Measurements from ENCODE around the gene FGF4.

The FGF4 gene

DNA sequence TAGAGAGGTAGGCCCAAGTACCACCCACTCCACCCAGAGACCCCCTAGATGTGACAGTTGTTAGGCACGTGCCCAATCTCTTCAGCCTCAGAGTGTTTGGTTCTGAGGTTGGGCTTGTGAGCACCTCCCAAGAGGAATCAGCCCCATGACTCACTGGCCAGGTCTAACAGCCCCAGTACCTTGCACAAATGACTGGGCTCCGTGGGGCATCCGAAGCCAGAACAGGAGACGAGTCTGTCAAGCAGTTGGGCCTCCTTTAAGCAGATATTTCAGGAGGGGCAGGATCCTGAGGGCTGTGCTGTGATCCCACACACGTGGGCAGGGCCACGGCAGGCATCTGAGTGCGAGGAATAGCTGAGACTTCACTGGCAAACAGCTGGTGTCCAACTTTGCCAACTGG is 42.2 kb downstream of the FGF4 start:
- ATAC-seq (replicated peaks), result no peak
- H3K27ac Mint-ChIP-seq, result no peak overlapping the region

DNA sequence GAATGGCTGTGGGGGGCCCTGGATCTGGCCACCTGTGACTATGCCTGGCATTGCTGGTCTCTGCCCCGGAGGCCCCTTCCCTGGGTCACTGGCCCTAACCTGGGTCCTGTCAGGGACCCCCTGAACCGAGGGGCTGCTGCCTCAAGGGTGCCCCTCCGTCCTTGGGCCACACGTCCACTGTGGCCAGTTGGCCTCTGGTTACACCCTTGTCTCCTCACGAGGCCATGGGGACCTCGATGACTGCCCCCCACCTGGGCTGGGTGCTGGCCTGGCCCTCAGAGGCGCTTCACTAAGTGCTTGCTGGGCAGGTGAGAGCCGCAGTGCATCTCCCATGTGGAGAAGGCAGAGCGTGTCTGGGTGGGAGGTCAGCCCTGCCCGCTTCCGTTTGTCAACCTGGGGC is 44.0 kb downstream of the FGF4 start:
- ATAC-seq (replicated peaks) (no peak), DNase-seq (no peak)
- Mint-ChIP-seq H3K9me3 (peaks cover 2 to 16% of the 10 kb centered on the region in 2 donors), H3K27me3 (peaks cover 71% of the 10 kb centered on the region in 2 donors), H3K36me3 (peaks cover 3 to 4% of the 10 kb centered on the region in 2 donors), H3K4me3 (no peak overlapping the region), H3K27ac (no peak overlapping the region), H3K4me1 (no peaks in the 10 kb centered on the region)

More for the DNA sequence above, 42.2 kb downstream of the FGF4 start:
- Mint-ChIP-seq H3K36me3 (peaks cover 3 to 4% of the 10 kb centered on the region in 2 donors), H3K4me1 (no peaks in the 10 kb centered on the region), H3K27me3 (peaks cover 59 to 60% of the 10 kb centered on the region in 2 donors), H3K9me3 (peaks cover 4 to 16% of the 10 kb centered on the region in 2 donors), H3K4me3 (no peak overlapping the region)
- DNase-seq, result no peak

DNA sequence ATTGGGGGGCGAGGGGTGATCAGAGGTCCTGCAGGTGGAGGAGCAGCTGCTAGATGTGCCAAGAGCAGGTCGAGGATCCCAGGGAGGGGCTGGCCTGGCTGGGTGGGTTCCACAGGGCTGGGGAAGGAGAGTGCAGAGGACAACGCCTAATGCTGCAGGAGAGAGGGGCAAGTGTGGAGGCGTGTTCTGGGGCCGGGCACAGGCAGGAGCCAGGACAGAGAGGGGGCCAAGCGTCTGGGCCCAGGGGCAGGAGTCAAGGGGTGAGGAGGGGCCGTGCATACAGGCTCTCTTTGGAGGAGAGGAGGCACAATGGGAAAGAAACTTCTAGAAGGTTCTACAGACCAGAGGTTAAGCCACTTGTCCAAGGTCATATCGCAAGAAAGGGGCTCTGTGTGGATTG is 44.6 kb downstream of the FGF4 start:
- ATAC-seq (replicated peaks), result no peak
- Mint-ChIP-seq H3K4me1 (no peaks in the 10 kb centered on the region), H3K4me3 (no peak overlapping the region), H3K36me3 (peaks cover 3 to 4% of the 10 kb centered on the region in 2 donors), H3K27ac (no peak overlapping the region), H3K27me3 (peaks cover 73 to 75% of the 10 kb centered on the region in 2 donors), H3K9me3 (peaks cover 2 to 16% of the 10 kb centered on the region in 2 donors)
- DNase-seq, result no peak

DNA sequence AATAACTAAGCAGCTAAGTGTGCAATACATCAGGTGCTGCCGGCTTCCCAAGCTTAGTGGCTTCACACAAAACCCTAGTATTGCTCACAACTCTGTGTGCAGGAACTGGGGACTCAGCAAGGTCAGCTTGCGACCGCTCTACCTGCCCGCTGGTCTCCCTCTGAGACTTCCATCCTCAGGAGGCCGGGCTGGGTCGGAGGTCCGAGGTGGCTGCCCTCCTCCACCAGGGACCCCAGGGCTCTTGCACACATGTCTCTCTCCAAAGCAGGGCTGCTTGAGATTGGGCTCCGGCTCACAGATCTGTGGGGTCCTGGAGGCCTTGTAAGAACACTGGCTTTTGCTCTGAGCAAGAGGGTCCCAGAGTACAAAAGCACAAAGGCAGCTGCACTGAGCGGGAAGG is 45.9 kb downstream of the FGF4 start:
- Mint-ChIP-seq H3K4me1 (no peaks in the 10 kb centered on the region), H3K36me3 (peaks cover 0 to 3% of the 10 kb centered on the region in 2 donors), H3K27ac (no peak overlapping the region), H3K4me3 (no peak overlapping the region), H3K9me3 (peaks cover 2 to 9% of the 10 kb centered on the region in 2 donors), H3K27me3 (peaks cover 78 to 82% of the 10 kb centered on the region in 2 donors)
- ATAC-seq (replicated peaks) (no peak), DNase-seq (no peak)

DNA sequence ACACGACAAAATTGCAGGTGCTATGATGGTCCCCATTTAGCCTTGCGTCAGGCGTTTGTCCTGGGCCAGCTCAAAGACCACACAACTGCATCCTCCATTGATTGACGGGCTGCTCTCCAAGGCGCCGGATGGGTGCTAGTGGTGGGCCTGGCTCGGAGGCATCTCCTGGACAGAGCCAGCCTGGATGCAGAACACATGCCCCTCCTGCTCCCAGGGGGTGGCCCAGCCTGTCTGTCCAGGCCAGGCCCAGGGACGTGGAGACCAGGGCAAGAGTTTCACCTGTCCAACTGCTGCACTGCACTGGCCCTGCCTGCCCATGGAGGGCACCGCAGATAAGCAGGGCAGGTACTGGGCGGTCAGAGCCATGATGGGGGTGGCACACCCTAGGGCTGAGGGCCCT is 47.9 kb downstream of the FGF4 start:
- Mint-ChIP-seq H3K27ac (no peak overlapping the region), H3K27me3 (peaks cover 76 to 86% of the 10 kb centered on the region in 2 donors), H3K4me1 (no peaks in the 10 kb centered on the region), H3K4me3 (no peak overlapping the region), H3K9me3 (no peaks in the 10 kb centered on the region), H3K36me3 (no peaks in the 10 kb centered on the region)
- no peak for ATAC-seq (replicated peaks)
- no peak for DNase-seq

DNA sequence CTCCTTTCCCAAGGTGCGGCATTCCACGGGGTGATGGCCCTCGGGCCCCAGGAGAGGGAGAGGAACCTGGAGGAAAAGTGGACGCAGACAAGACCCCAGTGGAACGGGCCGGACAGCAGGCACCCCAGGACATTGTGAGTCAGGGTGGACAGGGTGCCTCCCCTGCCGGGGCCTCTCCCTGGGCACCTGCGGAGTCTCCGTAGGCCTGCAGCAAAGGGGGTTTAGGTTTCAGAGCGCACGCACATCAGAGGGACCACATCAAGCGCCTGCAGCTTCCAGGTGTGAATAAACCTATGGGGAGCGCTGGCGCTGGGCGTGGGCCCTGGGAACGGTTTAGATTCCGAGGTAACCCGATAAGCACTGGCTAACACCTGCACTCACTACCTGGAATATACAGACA is 48.7 kb downstream of the FGF4 start:
- Mint-ChIP-seq H3K27me3 (peaks cover 76 to 86% of the 10 kb centered on the region in 2 donors), H3K4me3 (no peak overlapping the region)

DNA sequence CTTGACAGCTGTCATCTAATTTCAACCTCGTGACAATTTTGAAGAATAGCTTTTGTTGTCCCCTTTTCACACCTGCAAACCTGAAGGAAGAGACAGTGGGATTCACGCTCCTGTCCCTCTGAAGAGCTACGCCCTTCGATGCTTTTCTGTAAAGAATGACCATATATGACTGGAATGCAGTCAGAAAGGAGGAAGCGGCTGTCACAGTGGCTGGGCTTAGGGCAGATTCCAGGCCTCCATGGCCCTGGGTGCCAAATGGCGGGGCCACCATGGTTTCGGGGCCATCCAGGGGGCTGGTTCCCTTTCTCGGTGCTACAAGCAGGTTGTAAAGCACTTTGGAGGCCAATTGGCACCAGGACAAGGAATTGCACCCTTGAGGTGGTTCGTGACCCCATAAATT is 49.1 kb downstream of the FGF4 start:
- DNase-seq, result no peak
- no peak overlapping the region for H3K4me3 Mint-ChIP-seq
- no peaks in the 10 kb centered on the region for H3K4me1 Mint-ChIP-seq
- H3K9me3 Mint-ChIP-seq, result no peaks in the 10 kb centered on the region
- no peak for ATAC-seq (replicated peaks)
- peaks cover 75 to 86% of the 10 kb centered on the region in 2 donors for H3K27me3 Mint-ChIP-seq
- no peak overlapping the region for H3K27ac Mint-ChIP-seq
- H3K36me3 Mint-ChIP-seq, result no peaks in the 10 kb centered on the region

More for the DNA sequence above, 48.7 kb downstream of the FGF4 start:
- DNase-seq (no peak), ATAC-seq (replicated peaks) (no peak)
- Mint-ChIP-seq H3K9me3 (no peaks in the 10 kb centered on the region), H3K27ac (no peak overlapping the region), H3K36me3 (no peaks in the 10 kb centered on the region), H3K4me1 (no peaks in the 10 kb centered on the region)

DNA sequence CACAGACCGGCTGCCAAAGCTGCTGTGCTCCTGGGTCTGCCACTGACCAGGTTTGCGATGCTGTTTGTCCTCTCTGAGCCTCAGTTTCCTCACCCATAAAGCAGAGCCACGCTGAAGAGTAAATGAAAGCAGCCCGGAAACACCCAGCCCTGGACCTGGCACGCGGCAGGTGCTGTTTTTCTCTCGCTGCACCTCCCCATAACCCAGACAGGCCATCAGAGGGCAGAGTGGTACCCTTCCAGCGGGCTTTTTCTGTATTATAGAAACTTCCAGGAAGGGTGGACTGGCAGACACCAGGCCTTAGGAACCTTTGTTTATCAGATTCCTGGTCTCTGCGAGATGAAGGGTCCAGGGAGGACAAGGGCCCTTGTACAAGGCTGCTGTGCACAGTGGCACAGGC is 53.4 kb downstream of the FGF4 start:
- Mint-ChIP-seq H3K9me3 (no peaks in the 10 kb centered on the region), H3K4me1 (peaks cover 5% of the 10 kb centered on the region in 2 donors), H3K27me3 (peaks cover 67 to 85% of the 10 kb centered on the region in 2 donors), H3K4me3 (no peak overlapping the region), H3K27ac (no peak overlapping the region), H3K36me3 (no peaks in the 10 kb centered on the region)
- no peak for DNase-seq
- ATAC-seq (replicated peaks), result no peak

DNA sequence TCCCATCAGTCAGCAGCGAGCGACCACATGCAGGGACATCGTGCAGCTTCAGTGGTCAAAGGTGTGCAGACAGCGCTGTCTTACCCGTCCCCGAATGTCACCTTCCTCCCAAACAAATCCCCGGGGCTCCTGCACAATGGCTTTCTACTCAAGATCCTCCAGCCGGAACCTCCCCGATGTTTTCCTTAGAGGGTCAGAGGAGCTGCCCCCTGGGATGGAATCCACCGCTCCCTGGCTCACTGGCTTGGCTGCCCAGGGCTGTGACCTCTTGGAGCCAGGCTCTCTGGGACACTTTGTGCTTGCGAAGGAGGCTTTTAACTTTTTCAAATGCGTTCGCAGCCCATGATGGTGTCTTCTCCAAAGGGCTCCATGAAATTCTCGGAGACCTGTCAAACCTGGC is 54.0 kb downstream of the FGF4 start:
- DNase-seq (no peak), ATAC-seq (replicated peaks) (no peak)
- H3K27me3 Mint-ChIP-seq, result peaks cover 62 to 78% of the 10 kb centered on the region in 2 donors
- H3K9me3 Mint-ChIP-seq, result no peaks in the 10 kb centered on the region
- peaks cover 5% of the 10 kb centered on the region in 2 donors for H3K4me1 Mint-ChIP-seq
- H3K4me3 Mint-ChIP-seq, result no peak overlapping the region
- H3K36me3 Mint-ChIP-seq, result no peaks in the 10 kb centered on the region
- no peak overlapping the region for H3K27ac Mint-ChIP-seq
